CD4-positive, CD25-positive, alpha-beta regulatory T cell (primary cell): ENCODE measurements around the gene THOC2. TPM values are rescaled to one million over a fixed set of nuclear protein-coding genes. Genes with fewer than 3 reads are reported as not detected.
"Not testable (repeated sequence)": the region's sequence is repeated elsewhere in the genome, so short reads cannot be mapped to it uniquely, and the experiment has no call there.

Experiments
- ATAC-seq, 2 donors: fragments of 150-1000 bp; cut with Tn5 transposase; one replicate each; pipeline ENCODE4 v1.10.0; 2021; ENCODE audit warnings: low read depth in 2 of 2, moderate number of reproducible peaks in 2 of 2, moderate library complexity in 1 of 2
- DNase-seq, 3 donors: peaks; one replicate each; pipeline versions ENCODE4 v3.0.0 to v3.0.0-alpha.2; 2012 to 2022; ENCODE audit warnings: mixed read lengths in 1 of 3
- H3K27ac ChIP-seq: one replicate; pipeline ENCODE4 v1.7.0; 2013; ENCODE audit warnings: mild to moderate bottlenecking, low read length; ENCODE audit not compliant: insufficient read depth, poor library complexity, severe bottlenecking
- H3K27me3 ChIP-seq: one replicate; pipeline ENCODE4 v1.7.0; 2013; ENCODE audit warnings: low read length; ENCODE audit not compliant: control insufficient read depth, insufficient read depth
- H3K36me3 ChIP-seq: one replicate; pipeline ENCODE4 v1.7.0; 2013; ENCODE audit warnings: mild to moderate bottlenecking, low read length, moderate library complexity; ENCODE audit not compliant: control insufficient read depth, insufficient read depth
- H3K4me1 ChIP-seq: 2 replicates; pipeline ENCODE4 v1.7.0; 2013; ENCODE audit warnings: mild to moderate bottlenecking, low read length; ENCODE audit not compliant: insufficient read depth, control insufficient read depth, poor library complexity, severe bottlenecking
- H3K4me3 ChIP-seq: one replicate; pipeline ENCODE4 v1.7.0; 2013; ENCODE audit warnings: low read depth, mild to moderate bottlenecking, low read length, moderate library complexity
- H3K9me3 ChIP-seq, 2 experiments: 1 replicate in 1 of 2; 2 replicates in 1 of 2; pipeline ENCODE4 v1.7.0; 2013; ENCODE audit warnings: low read length in 2 of 2, mild to moderate bottlenecking in 1 of 2, moderate library complexity in 1 of 2; ENCODE audit not compliant: control insufficient read depth in 2 of 2
- H3K27ac Mint-ChIP-seq, 3 donors: one replicate each; pipeline ENCODE4 v1.8.0; 2020 to 2022; ENCODE audit warnings: mild to moderate bottlenecking in 3 of 3, mixed read lengths in 3 of 3, moderate library complexity in 2 of 3
- H3K27me3 Mint-ChIP-seq: one replicate; pipeline ENCODE4 v1.8.0; 2022; ENCODE audit warnings: mild to moderate bottlenecking, mixed read lengths
- H3K36me3 Mint-ChIP-seq: one replicate; pipeline ENCODE4 v1.8.0; 2020; ENCODE audit warnings: mixed read lengths
- H3K4me1 Mint-ChIP-seq, 4 donors: one replicate each; pipeline ENCODE4 v1.8.0; 2020 to 2022; ENCODE audit warnings: mixed read lengths in 4 of 4, mild to moderate bottlenecking in 1 of 4
- H3K4me3 Mint-ChIP-seq, 4 donors: one replicate each; pipeline ENCODE4 v1.8.0; 2020 to 2022; ENCODE audit warnings: mild to moderate bottlenecking in 4 of 4, mixed read lengths in 4 of 4, moderate library complexity in 3 of 4
- H3K9me3 Mint-ChIP-seq, 7 donors: one replicate each; pipeline ENCODE4 v1.8.0; 2020 to 2022; ENCODE audit warnings: mixed read lengths in 7 of 7, mild to moderate bottlenecking in 3 of 7, moderate library complexity in 2 of 7
- polyA plus RNA-seq, 4 donors: library from polyadenylated mRNA; unstranded; fragments of 300-500 nt; fragmentation: Illumina TruSeq; gene quantifications; one replicate each; pipeline ENCODE4 v1.2.3, GENCODE V29; 2021
- total RNA-seq: library from RNA; stranded (reverse); gene quantifications from one replicate; pipeline ENCODE4 v1.2.3, GENCODE V29; 2022

Gene THOC2
- total and polyA plus RNA-seq, 5 donors from 2014 or later = 24.2 to 89.5 (median 25.6) TPM

DNA sequence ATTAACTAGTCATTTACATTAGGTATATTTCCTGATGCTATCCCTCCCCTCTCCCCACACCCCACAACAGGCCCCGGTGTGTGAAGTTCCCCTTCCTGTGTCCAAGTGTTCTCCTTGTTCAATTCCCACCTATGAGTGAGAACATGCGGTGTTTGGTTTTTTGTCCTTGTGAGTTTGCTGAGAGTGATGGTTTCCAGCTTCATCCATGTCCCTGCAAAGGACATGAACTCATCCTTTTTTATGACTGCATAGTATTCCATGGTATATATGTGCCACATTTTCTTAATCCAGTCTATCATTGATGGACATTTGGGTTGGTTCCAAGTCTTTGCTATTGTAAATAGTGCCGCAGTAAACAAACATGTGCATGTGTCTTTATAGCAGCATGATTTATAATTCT is 69.1 kb downstream of the THOC2 start:
- H3K27me3 ChIP-seq, H3K4me3 ChIP-seq, H3K4me3 Mint-ChIP-seq, H3K27ac ChIP-seq, H3K9me3 Mint-ChIP-seq, H3K4me1 Mint-ChIP-seq, DNase-seq, ATAC-seq, H3K27me3 Mint-ChIP-seq, H3K4me1 ChIP-seq, H3K9me3 ChIP-seq, H3K27ac Mint-ChIP-seq: not testable (repeated sequence)
- H3K36me3 ChIP-seq = peaks cover 29% of the 10 kb centered on the region
- peaks cover 36% of the 10 kb centered on the region for H3K36me3 Mint-ChIP-seq

DNA sequence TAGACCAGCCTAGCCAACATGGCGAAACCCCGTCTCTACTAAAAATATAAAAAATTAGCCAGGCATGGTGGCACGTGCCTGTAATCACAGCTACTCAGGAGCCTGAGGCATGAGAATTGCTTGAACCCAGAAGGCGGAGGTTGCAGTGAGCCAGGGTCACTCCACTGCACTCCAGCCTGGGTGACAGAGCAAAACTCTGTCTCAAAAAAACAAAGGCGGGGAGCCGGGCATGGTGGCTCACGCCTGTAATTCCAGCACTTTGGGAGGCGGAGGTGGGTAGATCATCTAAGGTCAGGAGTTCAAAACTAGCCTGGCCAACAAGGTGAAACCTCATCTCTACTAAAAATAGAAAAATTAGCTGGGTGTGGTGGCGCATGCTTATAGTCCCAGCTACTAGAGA is 76.3 kb downstream of the THOC2 start:
- not testable (repeated sequence) for H3K27me3 Mint-ChIP-seq, ATAC-seq, H3K27ac Mint-ChIP-seq, H3K27me3 ChIP-seq, H3K27ac ChIP-seq, H3K4me3 ChIP-seq, H3K9me3 ChIP-seq, H3K4me3 Mint-ChIP-seq, H3K9me3 Mint-ChIP-seq, H3K36me3 Mint-ChIP-seq, H3K4me1 ChIP-seq, DNase-seq, H3K36me3 ChIP-seq
- H3K4me1 Mint-ChIP-seq = peaks cover 6 to 19% (median 14%) of the 10 kb centered on the region in 4 donors

DNA sequence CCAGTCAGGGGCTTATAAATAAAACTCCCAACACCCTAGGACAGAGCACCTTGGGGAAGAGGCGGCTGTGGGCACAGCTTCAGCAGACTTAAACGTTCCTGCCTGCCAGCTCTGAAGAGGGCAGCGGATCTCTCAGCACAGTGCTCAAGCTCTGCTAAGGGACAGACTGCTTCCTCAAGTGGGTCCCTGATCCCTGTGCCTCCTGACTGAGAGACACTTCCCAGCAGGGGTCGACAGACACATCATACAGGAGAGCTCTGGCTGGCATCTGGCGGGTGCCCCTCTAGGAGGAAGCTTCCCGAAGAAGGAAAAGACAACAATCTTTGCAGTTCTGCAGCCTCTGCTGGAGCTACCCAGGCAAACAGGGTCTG is 84.1 kb downstream of the THOC2 start:
- not testable (repeated sequence) for H3K4me1 ChIP-seq, H3K27ac ChIP-seq, H3K27me3 Mint-ChIP-seq, H3K36me3 Mint-ChIP-seq, H3K9me3 ChIP-seq, ATAC-seq, H3K9me3 Mint-ChIP-seq, H3K36me3 ChIP-seq, H3K4me3 ChIP-seq, DNase-seq, H3K4me3 Mint-ChIP-seq, H3K27me3 ChIP-seq
- Mint-ChIP-seq H3K4me1 (peaks cover 16 to 37% (median 28%) of the 10 kb centered on the region in 4 donors), H3K27ac (peak overlapping the region in 1 of 3 donors; percentile 3)

DNA sequence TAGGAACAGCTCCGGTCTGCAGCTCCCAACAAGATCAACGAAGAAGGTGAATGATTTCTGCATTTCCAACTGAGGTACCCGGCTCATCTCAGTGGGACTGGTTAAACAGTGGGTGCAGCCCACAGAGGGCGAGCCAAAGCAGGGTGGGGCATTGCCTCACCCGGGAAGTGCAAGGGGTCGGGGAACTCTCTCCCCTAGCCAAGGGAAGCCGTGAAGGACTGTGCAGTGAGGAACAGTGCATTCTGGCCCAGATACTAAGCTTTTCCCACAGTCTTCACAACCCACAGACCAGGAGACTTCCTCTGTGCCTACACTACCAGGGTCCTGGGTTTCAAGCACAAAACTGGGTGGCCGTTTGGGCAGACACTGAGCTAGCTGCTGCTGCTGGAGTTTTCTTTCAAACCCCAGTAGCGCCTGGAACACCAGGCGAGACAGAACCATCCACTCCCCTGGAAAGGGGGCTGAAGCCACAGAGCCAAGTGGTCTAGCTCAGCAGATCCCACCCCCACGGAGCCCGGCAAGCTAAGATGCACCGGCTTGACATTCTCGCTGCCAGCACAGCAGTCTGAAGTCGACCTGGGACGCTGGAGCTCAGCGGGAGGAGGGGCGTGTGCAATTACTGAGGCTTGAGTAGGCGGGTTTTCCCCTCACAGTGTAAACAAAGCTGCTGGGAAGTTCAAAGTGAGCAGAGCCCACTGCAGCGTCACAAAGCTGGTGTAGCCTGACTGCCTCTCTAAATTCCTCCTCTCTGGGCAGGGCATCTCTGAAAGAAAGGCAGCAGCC is 84.6 kb downstream of the THOC2 start:
- H3K27ac Mint-ChIP-seq = peak overlapping the region in 2 of 3 donors; percentile 3 to 9

DNA sequence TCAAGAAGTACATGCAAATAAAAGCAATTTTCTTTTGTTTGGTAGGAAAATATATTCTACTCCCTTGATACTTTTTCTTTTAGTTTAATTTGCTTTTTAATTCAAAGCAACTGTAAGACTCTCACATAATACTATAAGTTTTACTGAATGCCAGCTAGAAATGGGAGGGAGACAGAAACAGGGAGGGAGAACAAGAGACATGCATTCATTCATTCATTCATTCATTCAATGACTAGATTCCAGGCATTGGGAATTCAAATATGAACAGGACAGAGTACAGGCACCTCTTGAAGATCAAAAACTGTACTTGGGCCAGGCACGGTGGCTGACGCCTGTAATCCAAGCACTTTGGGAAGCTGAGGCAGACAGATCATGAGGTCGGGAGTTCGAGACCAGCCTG is 85.6 kb downstream of the THOC2 start:
- H3K36me3 ChIP-seq = peaks cover 8% of the 10 kb centered on the region
- ATAC-seq = no peak
- no peak overlapping the region for H3K27ac Mint-ChIP-seq
- H3K27me3 ChIP-seq = no peaks in the 10 kb centered on the region
- H3K27ac ChIP-seq = no peak overlapping the region
- H3K4me3 Mint-ChIP-seq = no peak overlapping the region
- H3K4me3 ChIP-seq = no peak overlapping the region
- no peak for DNase-seq
- peaks cover 16 to 25% (median 22%) of the 10 kb centered on the region in 4 donors for H3K4me1 Mint-ChIP-seq
- H3K27me3 Mint-ChIP-seq = no peaks in the 10 kb centered on the region
- no peaks in the 10 kb centered on the region for H3K9me3 Mint-ChIP-seq
- H3K9me3 ChIP-seq = no peaks in the 10 kb centered on the region
- no peaks in the 10 kb centered on the region for H3K4me1 ChIP-seq
- peaks cover 7% of the 10 kb centered on the region for H3K36me3 Mint-ChIP-seq

More for the DNA sequence above, 84.6 kb downstream of the THOC2 start:
- H3K36me3 ChIP-seq = peaks cover 8% of the 10 kb centered on the region
- no peaks in the 10 kb centered on the region for H3K9me3 ChIP-seq
- Mint-ChIP-seq H3K27me3 (no peaks in the 10 kb centered on the region), H3K4me1 (peaks cover 16 to 35% (median 27%) of the 10 kb centered on the region in 4 donors), H3K4me3 (no peak overlapping the region), H3K9me3 (no peaks in the 10 kb centered on the region), H3K36me3 (peaks cover 4% of the 10 kb centered on the region)
- no peaks in the 10 kb centered on the region for H3K4me1 ChIP-seq
- H3K27ac ChIP-seq = no peak overlapping the region
- no peak overlapping the region for H3K4me3 ChIP-seq
- H3K27me3 ChIP-seq = no peaks in the 10 kb centered on the region
- no peak for ATAC-seq
- peak in 2 of 3 donors; percentile 1 to 7 for DNase-seq

DNA sequence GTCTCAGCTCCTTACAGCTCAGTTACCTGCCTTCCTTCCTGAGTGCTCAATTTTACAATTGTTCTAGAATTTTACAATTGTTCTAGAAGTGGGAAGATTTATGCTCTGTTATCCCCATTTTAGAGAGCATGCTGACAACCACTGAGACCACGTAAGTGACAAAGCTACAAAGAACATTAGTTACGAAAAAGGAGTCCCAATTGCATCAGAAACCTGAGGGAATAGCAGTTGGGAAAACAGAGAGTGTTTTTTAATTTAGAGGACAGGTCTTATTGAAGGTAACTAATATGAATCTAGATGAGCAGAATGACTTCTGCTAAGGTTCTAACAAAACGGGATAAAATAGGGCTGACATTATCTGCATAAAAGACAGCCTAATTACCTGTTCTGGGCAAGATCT is 103.3 kb downstream of the THOC2 start:
- no peak overlapping the region for H3K27ac ChIP-seq
- Mint-ChIP-seq H3K27me3 (no peaks in the 10 kb centered on the region), H3K4me1 (peaks cover 0 to 11% (median 3%) of the 10 kb centered on the region in 4 donors), H3K27ac (no peak overlapping the region), H3K36me3 (peaks cover 8% of the 10 kb centered on the region), H3K4me3 (no peak overlapping the region), H3K9me3 (peaks cover 0 to 2% (median 0%) of the 10 kb centered on the region in 7 donors)
- DNase-seq (no peak), ATAC-seq (no peak)
- H3K4me3 ChIP-seq = no peak overlapping the region
- H3K9me3 ChIP-seq = no peaks in the 10 kb centered on the region
- no peaks in the 10 kb centered on the region for H3K27me3 ChIP-seq
- H3K36me3 ChIP-seq = peaks cover 49% of the 10 kb centered on the region
- H3K4me1 ChIP-seq = no peaks in the 10 kb centered on the region

DNA sequence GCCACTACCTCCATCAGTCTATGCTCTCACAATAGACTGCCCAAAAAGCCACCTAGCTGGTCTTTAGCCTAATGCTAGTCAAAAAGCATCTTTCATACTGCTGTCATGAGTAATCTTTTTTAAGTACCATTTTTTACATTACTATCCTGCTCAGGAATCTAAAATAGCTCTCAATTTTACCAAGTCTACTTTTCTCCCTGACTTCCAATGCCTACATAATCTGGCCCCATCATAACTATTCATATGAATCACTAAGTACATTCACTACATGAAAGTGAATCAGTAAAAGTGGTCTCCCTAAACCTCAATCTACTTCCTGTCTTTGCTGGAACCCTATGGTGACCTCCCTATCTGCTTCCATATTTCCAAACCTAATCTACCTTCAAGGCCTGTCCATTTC is 105.9 kb downstream of the THOC2 start:
- H3K4me3 Mint-ChIP-seq = no peak overlapping the region
- Histone ChIP-seq H3K4me3 (no peak overlapping the region), H3K27me3 (no peaks in the 10 kb centered on the region), H3K4me1 (no peaks in the 10 kb centered on the region), H3K9me3 (no peaks in the 10 kb centered on the region), H3K36me3 (peaks cover 58% of the 10 kb centered on the region), H3K27ac (no peak overlapping the region)
- peaks cover 0 to 11% (median 3%) of the 10 kb centered on the region in 4 donors for H3K4me1 Mint-ChIP-seq
- H3K9me3 Mint-ChIP-seq = peaks cover 0 to 1% (median 0%) of the 10 kb centered on the region in 7 donors
- H3K27ac Mint-ChIP-seq = peak overlapping the region in 1 of 3 donors; percentile 3
- H3K36me3 Mint-ChIP-seq = peaks cover 11% of the 10 kb centered on the region
- ATAC-seq (no peak), DNase-seq (no peak)
- H3K27me3 Mint-ChIP-seq = no peaks in the 10 kb centered on the region

DNA sequence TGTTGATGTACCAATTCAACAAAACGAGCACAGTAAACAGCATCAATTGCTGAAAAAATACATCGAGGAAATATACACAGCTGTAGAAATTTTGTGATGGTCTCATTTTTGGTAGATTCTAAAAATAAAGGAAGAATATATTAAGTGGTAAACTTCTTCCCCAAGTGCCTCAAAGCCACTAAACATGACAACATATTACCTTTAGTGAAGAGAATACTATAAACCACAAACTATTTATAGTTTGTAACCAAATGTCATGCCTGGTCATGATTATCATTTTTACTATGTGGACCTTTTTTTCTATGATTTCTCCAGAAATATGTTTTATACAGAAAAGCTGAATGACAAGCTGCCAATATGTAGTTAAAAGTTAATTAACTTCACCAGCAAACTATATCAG is 106.9 kb downstream of the THOC2 start:
- Histone ChIP-seq H3K27me3 (no peaks in the 10 kb centered on the region), H3K36me3 (peaks cover 61% of the 10 kb centered on the region), H3K9me3 (no peaks in the 10 kb centered on the region), H3K4me3 (no peak overlapping the region), H3K27ac (no peak overlapping the region), H3K4me1 (no peaks in the 10 kb centered on the region)
- no peak overlapping the region for H3K27ac Mint-ChIP-seq
- H3K9me3 Mint-ChIP-seq = peaks cover 0 to 1% (median 0%) of the 10 kb centered on the region in 7 donors
- H3K4me1 Mint-ChIP-seq = peaks cover 0 to 11% (median 4%) of the 10 kb centered on the region in 4 donors
- H3K4me3 Mint-ChIP-seq = no peak overlapping the region
- H3K36me3 Mint-ChIP-seq = peaks cover 14% of the 10 kb centered on the region
- DNase-seq = no peak
- no peak for ATAC-seq
- no peaks in the 10 kb centered on the region for H3K27me3 Mint-ChIP-seq
